ENCODE data around the gene WWOX. TPM values are rescaled to one million over a fixed set of nuclear protein-coding genes. Genes with fewer than 3 reads are reported as not detected.

Gene WWOX
- total RNA-seq, 5 donors from 2014 or later (not counting 1 experiment from before 2014, with no cell fraction given) = 21.2 to 26.0 (median 22.6) TPM

DNA sequence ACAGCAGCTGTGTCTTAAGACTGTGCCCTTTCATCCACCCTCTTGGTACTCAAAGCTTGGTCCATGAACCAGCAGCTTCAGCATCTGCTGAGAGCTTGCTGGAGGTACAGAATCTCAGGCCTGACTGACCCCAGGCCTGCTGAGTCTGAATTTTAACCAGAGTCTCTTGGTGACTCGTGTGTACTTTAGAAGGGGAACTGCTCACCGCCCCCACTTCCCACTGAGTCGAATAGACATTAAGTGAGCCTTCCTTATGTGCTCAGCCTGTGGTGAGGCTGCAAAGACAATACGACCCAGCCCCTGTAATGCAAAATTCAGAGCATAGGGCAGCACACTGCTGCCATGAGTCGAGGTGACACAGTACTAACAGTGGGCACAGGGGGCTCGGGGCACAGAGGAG is 662.8 kb downstream of the WWOX start:
- ATAC-seq (replicated peaks in 1 of 4) (no peak), DNase-seq (no peak)
- WGBS (ENCODE audit: insufficient coverage) = 48% methylated on average over 6 of the region's 6 CpGs
- H3K27ac ChIP-seq (ENCODE audit: low read length) = no peak overlapping the region
- no peaks in the 10 kb centered on the region for H3K9me3 Mint-ChIP-seq
- ChIA-PET POLR2A (no interaction called here), CTCF (interaction anchor here in 1 of 2 donors (0.7 kb wide), 1 partner anchor 79 kb away, joined by 6 read pairs; no protein-coding TSS in a partner anchor)
- H3K36me3 Mint-ChIP-seq = no peaks in the 10 kb centered on the region
- H3K36me3 ChIP-seq (ENCODE audit: control insufficient read depth in 2 of 2, extremely low read depth in 1 of 2, insufficient read depth in 1 of 2, low read length in 1 of 2) = peaks cover 0 to 2% of the 10 kb centered on the region in 2 donors
- H3K27me3 Mint-ChIP-seq = no peaks in the 10 kb centered on the region
- no peak overlapping the region for H3K4me3 Mint-ChIP-seq
- H3K9me3 ChIP-seq = no peaks in the 10 kb centered on the region
- H3K27me3 ChIP-seq (replicated peaks in 1 of 2; ENCODE audit: control insufficient read depth in 2 of 2, extremely low read depth in 1 of 2, insufficient read depth in 2 of 2, low read length in 1 of 2) = no peaks in the 10 kb centered on the region
- H3K27ac Mint-ChIP-seq = no peak overlapping the region
- H3K4me1 ChIP-seq (ENCODE audit: control insufficient read depth in 1 of 2, extremely low read depth in 1 of 2, insufficient read depth in 2 of 2, low read length in 2 of 2) = peaks cover 0 to 14% of the 10 kb centered on the region in 2 experiments
- no peak overlapping the region for H3K4me3 ChIP-seq (ENCODE audit: control insufficient read depth in 1 of 2, extremely low read depth in 1 of 2, low read length in 1 of 2)
- peaks cover 0 to 5% (median 3%) of the 10 kb centered on the region in 3 donors for H3K4me1 Mint-ChIP-seq

DNA sequence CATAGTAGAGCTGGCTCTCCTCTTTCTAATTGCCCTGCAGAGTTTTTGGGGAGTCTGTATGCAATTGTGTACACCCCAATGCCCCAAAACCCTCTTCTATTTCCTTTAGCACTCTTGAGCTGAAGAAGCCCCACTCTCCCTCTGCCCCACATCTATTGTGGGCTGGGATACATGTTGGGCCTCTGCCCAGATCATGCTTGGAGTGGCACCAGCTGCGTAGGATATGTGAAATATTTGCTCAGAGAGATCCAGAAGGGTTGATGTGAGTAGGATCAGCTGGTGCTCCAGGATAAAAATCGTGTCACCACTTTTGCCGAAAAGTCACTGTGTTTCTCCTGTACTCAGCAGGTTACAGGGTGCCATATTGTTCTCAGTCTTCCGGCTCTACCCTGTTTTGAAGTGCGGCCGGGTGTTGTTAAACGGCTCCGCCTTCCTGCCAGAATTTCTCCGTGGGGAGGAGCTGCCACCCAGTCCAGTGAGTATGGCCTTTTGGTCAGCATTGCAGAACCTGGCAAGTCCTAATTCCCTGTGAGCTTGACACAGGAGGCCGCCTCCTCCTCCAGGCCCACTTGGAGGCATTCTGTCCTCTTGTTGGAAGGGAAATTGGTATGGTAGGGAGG is 664.5 kb downstream of the WWOX start:
- Histone ChIP-seq H3K27ac (ENCODE audit: low read length) (no peak overlapping the region), H3K4me1 (ENCODE audit: control insufficient read depth in 1 of 2, extremely low read depth in 1 of 2, insufficient read depth in 2 of 2, low read length in 2 of 2) (peaks cover 0 to 23% of the 10 kb centered on the region in 2 experiments), H3K9me3 (no peaks in the 10 kb centered on the region), H3K4me3 (ENCODE audit: control insufficient read depth in 1 of 2, extremely low read depth in 1 of 2, low read length in 1 of 2) (no peak overlapping the region), H3K36me3 (ENCODE audit: control insufficient read depth in 2 of 2, extremely low read depth in 1 of 2, insufficient read depth in 1 of 2, low read length in 1 of 2) (peaks cover 0 to 2% of the 10 kb centered on the region in 2 donors), H3K27me3 (replicated peaks in 1 of 2; ENCODE audit: control insufficient read depth in 2 of 2, extremely low read depth in 1 of 2, insufficient read depth in 2 of 2, low read length in 1 of 2) (no peaks in the 10 kb centered on the region)
- no peak for DNase-seq
- Mint-ChIP-seq H3K27ac (no peak overlapping the region), H3K36me3 (no peaks in the 10 kb centered on the region), H3K4me3 (no peak overlapping the region), H3K9me3 (no peaks in the 10 kb centered on the region), H3K4me1 (peaks cover 7 to 12% (median 9%) of the 10 kb centered on the region in 3 donors), H3K27me3 (no peaks in the 10 kb centered on the region)
- ChIA-PET CTCF (interaction anchor here in 1 of 2 donors (0.5 to 0.6 kb wide), 2 partner anchors 41 to 645 kb away, joined by 3 to 10 read pairs; no protein-coding TSS in a partner anchor), POLR2A (no interaction called here)
- WGBS (ENCODE audit: insufficient coverage) = 100% methylated on average over 9 of the region's 10 CpGs
- no peak for ATAC-seq (replicated peaks in 1 of 4)

- ChIA-PET POLR2A (no interaction called here), CTCF (no interaction called here)
- Mint-ChIP-seq H3K27ac (no peak overlapping the region), H3K27me3 (no peaks in the 10 kb centered on the region), H3K36me3 (no peaks in the 10 kb centered on the region), H3K9me3 (no peaks in the 10 kb centered on the region), H3K4me3 (no peak overlapping the region), H3K4me1 (peaks cover 10 to 16% (median 12%) of the 10 kb centered on the region in 3 donors)
- Histone ChIP-seq H3K36me3 (ENCODE audit: control insufficient read depth in 2 of 2, extremely low read depth in 1 of 2, insufficient read depth in 1 of 2, low read length in 1 of 2) (peaks cover 0 to 2% of the 10 kb centered on the region in 2 donors), H3K9me3 (no peaks in the 10 kb centered on the region), H3K27me3 (replicated peaks in 1 of 2; ENCODE audit: control insufficient read depth in 2 of 2, extremely low read depth in 1 of 2, insufficient read depth in 2 of 2, low read length in 1 of 2) (no peaks in the 10 kb centered on the region), H3K4me3 (ENCODE audit: control insufficient read depth in 1 of 2, extremely low read depth in 1 of 2, low read length in 1 of 2) (no peak overlapping the region), H3K27ac (ENCODE audit: low read length) (no peak overlapping the region), H3K4me1 (ENCODE audit: control insufficient read depth in 1 of 2, extremely low read depth in 1 of 2, insufficient read depth in 2 of 2, low read length in 2 of 2) (peaks cover 0 to 27% of the 10 kb centered on the region in 2 experiments)
- no peak for ATAC-seq (replicated peaks in 1 of 4)
- WGBS (ENCODE audit: insufficient coverage) = 100% methylated on average over 3 of the region's 4 CpGs
- no peak for DNase-seq
These were observed 665.0 kb downstream of the WWOX start for GRCh38 chr16:78764478-78764877.

DNA sequence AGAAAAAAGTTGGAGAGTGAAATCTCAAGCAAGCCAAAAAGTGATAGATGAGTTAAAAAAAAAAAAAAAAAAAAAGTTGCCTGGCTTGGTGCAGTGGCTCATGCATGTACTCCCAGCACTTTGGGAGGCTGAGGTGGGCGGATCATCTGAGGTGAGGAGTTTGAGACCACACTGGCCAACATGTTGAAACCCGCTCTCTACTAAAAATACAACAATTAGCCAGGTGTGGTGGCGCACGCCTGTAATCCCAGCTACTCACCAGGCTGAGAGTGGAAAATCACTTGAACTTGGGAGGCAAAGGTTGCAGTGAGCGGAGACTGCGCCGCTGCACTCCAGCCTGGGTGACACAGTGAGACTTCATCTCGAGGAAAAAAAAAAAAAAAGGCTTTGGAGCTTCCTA is 668.8 kb downstream of the WWOX start:
- peak overlapping the region; percentile 3 to 70 (median 9) for H3K4me3 Mint-ChIP-seq

GRCh38 chr16:78768718-78769117 is 669.3 kb downstream of the WWOX start:
- Mint-ChIP-seq H3K4me3 (peak overlapping the region; percentile 3 to 70 (median 9)), H3K4me1 (peaks cover 15 to 24% (median 19%) of the 10 kb centered on the region in 3 donors), H3K27me3 (peaks cover 0 to 2% of the 10 kb centered on the region in 2 donors), H3K9me3 (no peaks in the 10 kb centered on the region), H3K27ac (peak overlapping the region; percentile 77 to 78), H3K36me3 (no peaks in the 10 kb centered on the region)
- Histone ChIP-seq H3K36me3 (ENCODE audit: control insufficient read depth in 2 of 2, extremely low read depth in 1 of 2, insufficient read depth in 1 of 2, low read length in 1 of 2) (peaks cover 0 to 2% of the 10 kb centered on the region in 2 donors), H3K27me3 (replicated peaks in 1 of 2; ENCODE audit: control insufficient read depth in 2 of 2, extremely low read depth in 1 of 2, insufficient read depth in 2 of 2, low read length in 1 of 2) (no peaks in the 10 kb centered on the region), H3K27ac (ENCODE audit: low read length) (peak overlapping the region; percentile 61), H3K9me3 (no peaks in the 10 kb centered on the region), H3K4me1 (ENCODE audit: control insufficient read depth in 1 of 2, extremely low read depth in 1 of 2, insufficient read depth in 2 of 2, low read length in 2 of 2) (peaks cover 0 to 28% of the 10 kb centered on the region in 2 experiments), H3K4me3 (ENCODE audit: control insufficient read depth in 1 of 2, extremely low read depth in 1 of 2, low read length in 1 of 2) (peak overlapping the region in 1 of 2 donors; percentile 30)
- peak in 1 of 4 experiments; percentile 60 for ATAC-seq (replicated peaks in 1 of 4)
- ChIA-PET POLR2A (interaction anchor here in 1 of 2 donors (0.6 kb wide), 1 partner anchor 835 kb away, joined by 3 read pairs; no protein-coding TSS in a partner anchor), CTCF (no interaction called here)
- DNase-seq = peak in 23 of 35 experiments; percentile 4 to 55 (median 23)
- 15% methylated on average over 8 of the region's 9 CpGs for WGBS (ENCODE audit: insufficient coverage)

More for the DNA sequence above, 668.8 kb downstream of the WWOX start:
- Histone ChIP-seq H3K27ac (ENCODE audit: low read length) (peak overlapping the region; percentile 61), H3K27me3 (replicated peaks in 1 of 2; ENCODE audit: control insufficient read depth in 2 of 2, extremely low read depth in 1 of 2, insufficient read depth in 2 of 2, low read length in 1 of 2) (no peaks in the 10 kb centered on the region), H3K4me1 (ENCODE audit: control insufficient read depth in 1 of 2, extremely low read depth in 1 of 2, insufficient read depth in 2 of 2, low read length in 2 of 2) (peaks cover 0 to 28% of the 10 kb centered on the region in 2 experiments), H3K9me3 (no peaks in the 10 kb centered on the region), H3K36me3 (ENCODE audit: control insufficient read depth in 2 of 2, extremely low read depth in 1 of 2, insufficient read depth in 1 of 2, low read length in 1 of 2) (peaks cover 0 to 2% of the 10 kb centered on the region in 2 donors), H3K4me3 (ENCODE audit: control insufficient read depth in 1 of 2, extremely low read depth in 1 of 2, low read length in 1 of 2) (peak overlapping the region in 1 of 2 donors; percentile 30)
- DNase-seq (no peak), ATAC-seq (replicated peaks in 1 of 4) (no peak)
- Mint-ChIP-seq H3K9me3 (no peaks in the 10 kb centered on the region), H3K27ac (peak overlapping the region; percentile 41 to 77), H3K27me3 (peaks cover 0 to 2% of the 10 kb centered on the region in 2 donors), H3K36me3 (no peaks in the 10 kb centered on the region), H3K4me1 (peaks cover 15 to 21% (median 19%) of the 10 kb centered on the region in 3 donors)
- ChIA-PET CTCF (interaction anchor here in 1 of 2 donors (0.7 kb wide), 1 partner anchor 26 kb away, joined by 6 read pairs; no protein-coding TSS in a partner anchor), POLR2A (interaction anchor here in 1 of 2 donors (0.6 kb wide), 1 partner anchor 836 kb away, joined by 3 read pairs; no protein-coding TSS in a partner anchor)
- WGBS (ENCODE audit: insufficient coverage) = no CpG with 5 or more reads among the region's 8 CpGs

DNA sequence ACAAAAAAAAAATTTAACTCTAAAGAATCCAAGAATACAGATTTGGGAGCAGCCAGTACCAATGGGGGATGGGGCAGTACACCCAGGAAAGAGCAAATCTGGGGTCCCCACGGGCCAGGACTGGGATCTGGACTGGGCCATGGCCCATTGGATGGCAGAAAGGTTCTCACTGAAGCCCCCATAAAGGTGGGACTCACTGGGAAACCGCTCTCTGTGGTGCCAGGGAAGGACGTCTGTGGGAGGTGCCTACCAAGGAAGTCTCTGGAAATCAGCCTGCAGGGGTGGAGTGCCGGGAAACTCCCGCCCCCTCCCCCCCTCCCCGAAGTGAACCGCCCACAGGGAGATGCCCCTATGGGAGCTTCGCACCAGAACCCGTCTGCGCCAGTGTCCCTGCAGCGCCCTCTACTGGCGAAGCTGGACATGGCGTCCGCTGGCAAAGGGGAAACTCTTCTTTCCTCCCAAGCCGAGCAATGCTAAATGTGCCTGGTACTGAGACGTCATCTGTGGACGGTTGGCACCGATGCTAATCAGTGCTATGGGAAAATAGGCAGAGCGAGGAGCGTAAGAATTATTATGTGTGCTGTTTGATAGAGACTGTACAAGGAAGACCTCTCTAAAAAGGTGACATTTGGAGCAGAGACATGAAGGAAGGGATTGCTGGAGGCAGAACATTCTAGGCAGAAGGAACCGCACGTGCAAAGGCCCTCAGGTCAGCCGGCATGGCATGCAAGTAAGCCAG is 671.1 kb downstream of the WWOX start:
- DNase-seq (peak; percentile 42 to 88 (median 71)), ATAC-seq (replicated peaks in 1 of 4) (peak; percentile 77 to 84 (median 79))
- Histone ChIP-seq H3K4me1 (ENCODE audit: control insufficient read depth in 1 of 2, extremely low read depth in 1 of 2, insufficient read depth in 2 of 2, low read length in 2 of 2) (peaks cover 0 to 28% of the 10 kb centered on the region in 2 experiments), H3K4me3 (ENCODE audit: control insufficient read depth in 1 of 2, extremely low read depth in 1 of 2, low read length in 1 of 2) (no peak overlapping the region), H3K27me3 (replicated peaks in 1 of 2; ENCODE audit: control insufficient read depth in 2 of 2, extremely low read depth in 1 of 2, insufficient read depth in 2 of 2, low read length in 1 of 2) (peaks cover 0 to 7% of the 10 kb centered on the region in 2 experiments), H3K9me3 (no peaks in the 10 kb centered on the region), H3K27ac (ENCODE audit: low read length) (peak overlapping the region; percentile 30), H3K36me3 (ENCODE audit: control insufficient read depth in 2 of 2, extremely low read depth in 1 of 2, insufficient read depth in 1 of 2, low read length in 1 of 2) (peaks cover 0 to 2% of the 10 kb centered on the region in 2 donors)
- Mint-ChIP-seq H3K36me3 (no peaks in the 10 kb centered on the region), H3K9me3 (no peaks in the 10 kb centered on the region), H3K4me1 (peaks cover 15 to 24% (median 15%) of the 10 kb centered on the region in 3 donors), H3K27me3 (peaks cover 0 to 2% of the 10 kb centered on the region in 2 donors), H3K27ac (peak overlapping the region in 1 of 2 donors; percentile 76), H3K4me3 (no peak overlapping the region)
- WGBS (ENCODE audit: insufficient coverage) = 22% methylated on average over 21 of the region's 23 CpGs
- POLR2A ChIA-PET = interaction anchor here in 1 of 2 donors (0.6 kb wide), 1 partner anchor 1865 kb away, joined by 4 read pairs; no protein-coding TSS in a partner anchor
- CTCF ChIA-PET = interaction anchor here (0.6 to 1.6 kb wide), 13 partner anchors 8 to 1756 kb away, joined by 3 to 18 read pairs (median 4); no protein-coding TSS in a partner anchor
